CD4-positive, alpha-beta T cell (primary cell): ENCODE results near the gene EPS15. TPM values are rescaled to one million over a fixed set of nuclear protein-coding genes. Genes with fewer than 3 reads are reported as not detected.
"Not testable (repeated sequence)": the region's sequence is repeated elsewhere in the genome, so short reads cannot be mapped to it uniquely, and the experiment has no call there.

Source experiments
- ATAC-seq: fragments of 200-7000 bp; cut with Tn5 transposase; one replicate; pipeline ENCODE4 v1.10.0; 2022; ENCODE audit warnings: mild to moderate bottlenecking; ENCODE audit not compliant: poor library complexity
- CTCF ChIA-PET: fragments of 350-600 bp; sonication (Branson Sonifier 250); formaldehyde crosslinking; loops from one replicate; lab custom pipeline; 2021; ENCODE audit warnings: antibody characterized with exemption, inconsistent platforms; lab: Charles Lee
- POLR2A ChIA-PET: fragments of 350-600 bp; sonication (Branson Sonifier 250); formaldehyde crosslinking; loops from one replicate; lab custom pipeline; 2021; ENCODE audit warnings: antibody characterized with exemption, inconsistent platforms; lab: Charles Lee
- DNase-seq, 14 experiments: peaks; one replicate each; pipeline ENCODE4 v3.0.0-alpha.2; 2013 to 2020; ENCODE audit warnings: mixed read lengths in 2 of 14
- H3K27ac ChIP-seq, 2 donors: one replicate each; pipeline versions ENCODE4 v1.5.1 to v1.7.0; 2013; ENCODE audit warnings: low read length in 2 of 2, low read depth in 1 of 2, mild to moderate bottlenecking in 1 of 2
- H3K27me3 ChIP-seq, 2 experiments: 1 replicate in 1 of 2; 2 replicates in 1 of 2; pipeline versions ENCODE4 v1.6.1 to v1.7.0; 2013; ENCODE audit warnings: low read length in 2 of 2, control low read depth in 1 of 2, mild to moderate bottlenecking in 1 of 2, moderate library complexity in 1 of 2; ENCODE audit not compliant: insufficient read depth in 2 of 2, control insufficient read depth in 1 of 2
- H3K36me3 ChIP-seq: one replicate; pipeline ENCODE4 v1.6.1; 2013; ENCODE audit warnings: low read length, control low read depth; ENCODE audit not compliant: insufficient read depth
- H3K4me1 ChIP-seq: one replicate; pipeline ENCODE4 v1.6.1; 2013; ENCODE audit warnings: low read length, control low read depth; ENCODE audit not compliant: insufficient read depth
- H3K4me3 ChIP-seq: one replicate; pipeline ENCODE4 v1.5.1; 2013; ENCODE audit warnings: mild to moderate bottlenecking, low read length, moderate library complexity
- H3K9me3 ChIP-seq, 2 experiments: 1 replicate in 1 of 2; 2 replicates in 1 of 2; pipeline versions ENCODE4 v1.6.1 to v1.7.0; 2013; ENCODE audit warnings: low read length in 2 of 2, mild to moderate bottlenecking in 2 of 2, control low read depth in 1 of 2, moderate library complexity in 1 of 2; ENCODE audit not compliant: control insufficient read depth in 1 of 2, insufficient read depth in 1 of 2
- H3K27ac Mint-ChIP-seq: one replicate; pipeline ENCODE4 v1.8.0; 2020; ENCODE audit warnings: mixed read lengths
- H3K27me3 Mint-ChIP-seq: one replicate; pipeline ENCODE4 v1.8.0; 2021; ENCODE audit warnings: mixed read lengths
- H3K36me3 Mint-ChIP-seq: one replicate; pipeline ENCODE4 v1.8.0; 2021; ENCODE audit warnings: low read depth, mixed read lengths
- H3K4me1 Mint-ChIP-seq: one replicate; pipeline ENCODE4 v1.8.0; 2021; ENCODE audit warnings: low read depth, mixed read lengths
- H3K4me3 Mint-ChIP-seq: one replicate; pipeline ENCODE4 v1.8.0; 2020; ENCODE audit warnings: mild to moderate bottlenecking, mixed read lengths
- H3K9me3 Mint-ChIP-seq: one replicate; pipeline ENCODE4 v1.8.0; 2020; ENCODE audit warnings: mixed read lengths
- CTCF ChIP-seq: fragments of 200-600 bp; IDR thresholded peaks from one replicate; pipeline ENCODE4 v1.8.0; 2022; ENCODE audit warnings: antibody characterized with exemption, mild to moderate bottlenecking
- intact Hi-C, 2 experiments: fragments of 100-400 bp; cut with DNase I in 1 of 2; cut with micrococcal nuclease in 1 of 2; formaldehyde crosslinking; loops; one replicate each; pipeline versions ENCODE4 v1.15.1 to v1.9.0; 2023 to 2025; cut with DNase I, micrococcal nuclease
- total RNA-seq, 174 experiments: library from RNA in 2 of 174; stranded (reverse) in 2 of 174; gene quantifications; one replicate each; pipeline ENCODE4 v1.2.3 and lab custom pipeline; 2021 to 2026

Gene EPS15
- total RNA-seq, 2 experiments from 2014 or later: 44.5 to 47.9 TPM

- peaks cover 31% of the 10 kb centered on the region for H3K36me3 ChIP-seq
- intact Hi-C loops, CTCF ChIA-PET: not testable (repeated sequence)
Observed at GRCh38 chr1:51386259-51386658, 132.8 kb downstream of the EPS15 start.

GRCh38 chr1:51385776-51386175, 133.3 kb downstream of the EPS15 start:
- CTCF ChIA-PET: no interaction called here
- Histone ChIP-seq H3K4me3 (no peak overlapping the region), H3K4me1 (no peaks in the 10 kb centered on the region), H3K36me3 (peaks cover 31% of the 10 kb centered on the region), H3K9me3 (peaks cover 0 to 7% of the 10 kb centered on the region in 2 experiments), H3K27me3 (no peaks in the 10 kb centered on the region), H3K27ac (no peak overlapping the region)
- Mint-ChIP-seq H3K9me3 (peaks cover 7% of the 10 kb centered on the region), H3K4me3 (no peak overlapping the region), H3K27me3 (no peaks in the 10 kb centered on the region), H3K4me1 (no peaks in the 10 kb centered on the region), H3K27ac (no peak overlapping the region), H3K36me3 (peaks cover 71% of the 10 kb centered on the region)
- no peak for ATAC-seq
- no peak for TF ChIP-seq CTCF
- POLR2A ChIA-PET: no interaction called here
- intact Hi-C loops: no loop called here
- no peak for DNase-seq

More at GRCh38 chr1:51386259-51386658, 132.8 kb downstream of the EPS15 start:
- H3K4me1 Mint-ChIP-seq, H3K4me3 ChIP-seq, POLR2A ChIA-PET, DNase-seq, H3K27ac ChIP-seq, ATAC-seq, H3K27me3 Mint-ChIP-seq, H3K9me3 Mint-ChIP-seq, H3K4me3 Mint-ChIP-seq, H3K9me3 ChIP-seq, H3K27me3 ChIP-seq, H3K27ac Mint-ChIP-seq, H3K4me1 ChIP-seq: not testable (repeated sequence)
- peaks cover 71% of the 10 kb centered on the region for H3K36me3 Mint-ChIP-seq

- Mint-ChIP-seq H3K27ac (no peak overlapping the region), H3K36me3 (peaks cover 93% of the 10 kb centered on the region), H3K4me1 (no peaks in the 10 kb centered on the region), H3K9me3 (peaks cover 7% of the 10 kb centered on the region), H3K27me3 (no peaks in the 10 kb centered on the region), H3K4me3 (no peak overlapping the region)
- intact Hi-C loops: no loop called here
- no peaks in the 10 kb centered on the region for H3K4me1 ChIP-seq
- no peak for DNase-seq
- no peak for TF ChIP-seq CTCF
- H3K4me3 ChIP-seq: no peak overlapping the region
- H3K9me3 ChIP-seq: peaks cover 0 to 7% of the 10 kb centered on the region in 2 experiments
- H3K27me3 ChIP-seq: no peaks in the 10 kb centered on the region
- no peak overlapping the region for H3K27ac ChIP-seq
- ChIA-PET CTCF (no interaction called here), POLR2A (no interaction called here)
- peaks cover 51% of the 10 kb centered on the region for H3K36me3 ChIP-seq
- no peak for ATAC-seq
Observed at GRCh38 chr1:51381964-51382363, 137.1 kb downstream of the EPS15 start.

GRCh38 chr1:51380936-51381335, 138.1 kb downstream of the EPS15 start:
- DNase-seq (no peak), ATAC-seq (no peak)
- Mint-ChIP-seq H3K36me3 (peaks cover 93% of the 10 kb centered on the region), H3K27me3 (no peaks in the 10 kb centered on the region), H3K27ac (no peak overlapping the region), H3K4me1 (no peaks in the 10 kb centered on the region), H3K9me3 (peaks cover 7% of the 10 kb centered on the region), H3K4me3 (no peak overlapping the region)
- H3K4me1 ChIP-seq: no peaks in the 10 kb centered on the region
- H3K27me3 ChIP-seq: no peaks in the 10 kb centered on the region
- H3K36me3 ChIP-seq: peaks cover 48% of the 10 kb centered on the region
- no peak for TF ChIP-seq CTCF
- intact Hi-C loops: no loop called here
- POLR2A ChIA-PET: no interaction called here
- CTCF ChIA-PET: no interaction called here
- H3K9me3 ChIP-seq: peaks cover 0 to 7% of the 10 kb centered on the region in 2 experiments
- no peak overlapping the region for H3K27ac ChIP-seq
- H3K4me3 ChIP-seq: no peak overlapping the region
